Panc1 (cell line): ENCODE results near the gene ASCL2.

ENCODE experiments used
- POLR2AphosphoS5 ChIP-seq: IDR thresholded peaks from 2 replicates; pipeline ENCODE4 v1.6.1; 2012; ENCODE audit warnings: mild to moderate bottlenecking, low read depth, low read length, moderate library complexity
- SIN3A ChIP-seq: IDR thresholded peaks from 2 replicates; pipeline ENCODE4 v1.6.1; 2012; ENCODE audit warnings: low read depth, mild to moderate bottlenecking, low read length, moderate library complexity, borderline replicate concordance; ENCODE audit not compliant: insufficient read depth
- TCF7L2 ChIP-seq: IDR thresholded peaks from 2 replicates; pipeline ENCODE4 v1.6.1; 2011; ENCODE audit warnings: mild to moderate bottlenecking, low read depth, low read length, inconsistent platforms
- TF ChIP-seq, protein P1 (sequence below): fragments of 450-650 bp; IDR thresholded peaks from 2 replicates; pipeline ENCODE4 v1.5.1; 2017; ENCODE audit warnings: mild to moderate bottlenecking

DNA sequence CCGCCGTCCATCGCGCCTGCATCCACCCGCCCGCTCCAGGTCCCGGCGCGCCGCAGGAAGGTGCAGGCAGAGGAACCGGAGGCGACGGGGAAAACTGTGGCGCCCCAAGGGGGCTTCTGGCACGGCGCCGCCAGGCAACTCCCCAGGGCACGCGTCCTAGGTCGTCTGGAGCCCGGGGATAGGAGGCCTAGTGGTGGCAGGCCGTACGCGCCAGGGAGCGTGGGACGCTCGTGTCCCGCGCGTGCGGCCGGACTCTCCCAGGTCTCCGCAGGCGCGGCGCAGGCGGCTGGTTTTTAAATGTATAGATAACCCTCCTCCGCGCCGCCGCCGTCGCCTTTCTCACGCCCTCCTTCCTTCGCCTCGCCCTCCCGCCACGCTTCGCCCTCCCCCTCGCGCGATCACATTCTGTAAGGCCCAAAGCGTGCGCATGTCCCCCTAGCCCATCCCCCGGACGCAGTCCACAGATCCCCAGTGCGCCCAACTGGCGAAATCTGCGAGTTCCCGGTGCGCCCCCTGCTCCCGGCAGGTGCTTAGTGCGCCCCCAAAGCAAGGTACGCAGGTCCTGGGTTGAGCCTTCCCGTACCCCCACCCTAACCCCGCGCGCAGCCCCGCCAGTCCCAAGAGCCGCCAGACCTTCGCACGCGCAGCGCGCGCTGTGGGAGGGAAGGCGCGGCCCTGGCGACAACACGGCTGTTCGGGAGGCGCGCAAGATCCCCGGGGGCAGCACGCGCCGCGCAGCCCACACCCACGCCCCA is at the start of gene ASCL2:
- TF ChIP-seq, protein P1, sequence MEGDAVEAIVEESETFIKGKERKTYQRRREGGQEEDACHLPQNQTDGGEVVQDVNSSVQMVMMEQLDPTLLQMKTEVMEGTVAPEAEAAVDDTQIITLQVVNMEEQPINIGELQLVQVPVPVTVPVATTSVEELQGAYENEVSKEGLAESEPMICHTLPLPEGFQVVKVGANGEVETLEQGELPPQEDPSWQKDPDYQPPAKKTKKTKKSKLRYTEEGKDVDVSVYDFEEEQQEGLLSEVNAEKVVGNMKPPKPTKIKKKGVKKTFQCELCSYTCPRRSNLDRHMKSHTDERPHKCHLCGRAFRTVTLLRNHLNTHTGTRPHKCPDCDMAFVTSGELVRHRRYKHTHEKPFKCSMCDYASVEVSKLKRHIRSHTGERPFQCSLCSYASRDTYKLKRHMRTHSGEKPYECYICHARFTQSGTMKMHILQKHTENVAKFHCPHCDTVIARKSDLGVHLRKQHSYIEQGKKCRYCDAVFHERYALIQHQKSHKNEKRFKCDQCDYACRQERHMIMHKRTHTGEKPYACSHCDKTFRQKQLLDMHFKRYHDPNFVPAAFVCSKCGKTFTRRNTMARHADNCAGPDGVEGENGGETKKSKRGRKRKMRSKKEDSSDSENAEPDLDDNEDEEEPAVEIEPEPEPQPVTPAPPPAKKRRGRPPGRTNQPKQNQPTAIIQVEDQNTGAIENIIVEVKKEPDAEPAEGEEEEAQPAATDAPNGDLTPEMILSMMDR = no peak
- TF ChIP-seq POLR2AphosphoS5 = no peak
- TF ChIP-seq SIN3A = no peak
- TF ChIP-seq TCF7L2 = no peak
